Stimulated activated CD4-positive, alpha-beta T cell treated with anti-CD3 and anti-CD28 coated beads, Interleukin-15, amount 100 ng/mL, for 24 hours (primary cell): ENCODE results near the gene KLLN.
A peak's percentile ranks its signal among the peaks of the same experiment; 100 is the strongest.
"Not testable (repeated sequence)": the region's sequence is repeated elsewhere in the genome, so short reads cannot be mapped to it uniquely, and the experiment has no call there.

Source experiments
- DNase-seq: peaks from one replicate; pipeline ENCODE4 v3.0.0-alpha.2; 2020

The KLLN gene

GRCh38 chr10:87838650-87839049 lies 24.7 kb downstream of the KLLN start:
- no peak for DNase-seq

GRCh38 chr10:87837445-87837844 lies 25.9 kb downstream of the KLLN start:
- no peak for DNase-seq

GRCh38 chr10:87836098-87836497 lies 27.2 kb downstream of the KLLN start:
- DNase-seq: no peak

GRCh38 chr10:87829986-87830729 lies 33.2 kb downstream of the KLLN start:
- no peak for DNase-seq

GRCh38 chr10:87829051-87829450 lies 34.3 kb downstream of the KLLN start:
- not testable (repeated sequence) for DNase-seq

- no peak for DNase-seq
Observed at GRCh38 chr10:87827681-87828080, 35.7 kb downstream of the KLLN start.

- no peak for DNase-seq
Observed at GRCh38 chr10:87826653-87827052, 36.7 kb downstream of the KLLN start.

GRCh38 chr10:87819289-87819585 lies 44.1 kb downstream of the KLLN start:
- DNase-seq: no peak

- DNase-seq: peak; percentile 77
Observed at GRCh38 chr10:87818505-87819288, 44.6 kb downstream of the KLLN start.

GRCh38 chr10:87817609-87818504 lies 45.5 kb downstream of the KLLN start, which contains the start of gene ATAD1:
TSS of gene ATAD1 (minus strand) at chr10:87818226. CDS start at chr10:87814599, 3,627 bp downstream.
- peak; percentile 91 for DNase-seq

GRCh38 chr10:87816898-87817608 lies 46.3 kb downstream of the KLLN start:
- no peak for DNase-seq

- no peak for DNase-seq
Observed at GRCh38 chr10:87816163-87816897, 47.0 kb downstream of the KLLN start.
